GM19240 (cell line): ENCODE results near the gene CDH4.

ENCODE experiments used
- DNase-seq: peaks from one replicate; pipeline ENCODE4 v3.0.0; 2011; ENCODE audit warnings: low spot score; ENCODE audit not compliant: insufficient read length

Gene CDH4

DNA sequence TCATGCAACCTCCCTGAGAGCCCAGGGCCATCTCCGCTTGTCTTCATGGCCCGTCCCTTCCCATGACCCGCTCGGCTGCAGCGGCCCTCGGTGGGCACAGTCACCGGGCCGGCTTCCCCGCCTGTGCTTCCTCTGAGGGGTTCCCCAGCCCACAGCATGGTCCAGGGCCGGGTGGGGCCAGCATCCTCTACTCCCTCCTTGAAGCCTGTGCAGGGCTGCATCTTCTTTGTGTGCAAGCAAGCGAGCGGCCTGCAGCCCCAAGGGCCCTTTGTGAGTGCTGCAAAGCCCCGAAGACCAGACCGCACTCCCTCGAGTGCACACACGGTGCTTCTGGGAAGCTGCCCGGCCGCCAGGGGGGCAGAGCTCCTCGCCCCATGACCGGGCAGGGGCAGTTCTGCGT, 547.9 kb downstream of the CDH4 start:
- DNase-seq: no peak

DNA sequence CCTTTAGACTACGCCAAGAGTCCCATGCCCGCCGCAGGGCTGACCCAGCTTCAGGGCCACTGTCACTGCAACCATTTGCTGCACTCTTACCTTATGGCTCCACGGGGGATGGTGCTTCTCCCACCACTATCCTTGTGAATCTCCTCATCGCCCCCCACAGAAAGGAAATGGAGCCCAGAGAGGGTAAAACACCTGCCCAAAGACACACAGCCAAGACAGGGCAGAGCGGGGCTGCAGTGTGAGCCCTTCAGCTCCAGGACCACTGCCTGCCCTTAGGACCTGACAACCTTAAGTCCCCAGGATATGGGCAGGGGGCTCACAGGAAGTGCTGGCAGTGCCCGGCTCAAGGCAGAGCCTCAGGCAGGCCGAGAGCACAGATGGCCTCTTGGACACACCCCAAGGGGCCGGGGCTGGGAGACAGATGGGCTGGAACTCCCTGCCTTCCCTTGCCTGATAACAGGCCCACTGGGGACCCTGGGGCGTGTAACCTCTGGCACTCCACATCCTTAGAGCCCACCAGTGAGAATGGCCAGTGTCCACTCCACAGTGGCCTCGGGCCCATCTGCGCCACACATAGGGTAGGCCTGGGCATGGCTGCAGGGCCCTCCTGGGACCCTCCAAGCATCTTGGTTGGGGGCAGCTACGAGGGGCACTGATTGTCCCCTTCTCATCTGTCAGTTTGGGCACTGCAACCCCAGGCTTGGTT, 548.5 kb downstream of the CDH4 start:
- DNase-seq: no peak

DNA sequence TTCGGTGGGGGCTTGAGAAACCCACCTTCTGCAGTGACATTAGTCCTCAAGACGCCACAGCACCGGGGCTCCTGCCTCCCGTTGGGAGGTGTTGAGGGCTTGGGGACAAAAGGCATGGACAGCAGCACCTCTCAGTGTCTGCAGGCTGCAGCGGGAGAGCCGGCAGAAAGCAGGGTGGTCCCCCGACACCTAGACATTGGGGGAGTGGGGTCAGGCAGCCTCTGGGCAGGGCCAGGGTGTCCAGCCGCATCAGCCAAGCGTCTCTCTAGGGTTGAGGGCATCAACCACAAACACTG, 549.0 kb downstream of the CDH4 start:
- DNase-seq: no peak

DNA sequence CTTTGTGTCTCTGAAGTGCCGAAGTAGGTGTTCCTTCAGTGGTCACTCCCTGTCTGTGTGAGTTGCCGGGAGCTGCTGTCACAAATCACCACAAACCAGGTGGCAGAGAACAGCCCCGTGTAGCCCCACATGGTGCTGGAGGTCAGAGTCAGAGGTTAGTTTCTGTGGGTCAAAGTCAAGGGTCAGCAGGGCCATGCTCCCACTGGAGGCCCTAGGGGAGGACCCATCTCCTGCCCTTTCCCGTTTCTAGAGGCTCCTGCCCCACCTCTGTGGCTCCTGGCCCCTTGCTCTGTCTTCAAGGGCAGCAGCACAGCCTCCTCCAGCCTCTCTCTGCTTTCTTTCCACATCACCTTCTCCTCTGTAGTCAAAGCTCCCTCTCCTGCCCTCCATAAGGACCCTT, 549.4 kb downstream of the CDH4 start:
- no peak for DNase-seq

DNA sequence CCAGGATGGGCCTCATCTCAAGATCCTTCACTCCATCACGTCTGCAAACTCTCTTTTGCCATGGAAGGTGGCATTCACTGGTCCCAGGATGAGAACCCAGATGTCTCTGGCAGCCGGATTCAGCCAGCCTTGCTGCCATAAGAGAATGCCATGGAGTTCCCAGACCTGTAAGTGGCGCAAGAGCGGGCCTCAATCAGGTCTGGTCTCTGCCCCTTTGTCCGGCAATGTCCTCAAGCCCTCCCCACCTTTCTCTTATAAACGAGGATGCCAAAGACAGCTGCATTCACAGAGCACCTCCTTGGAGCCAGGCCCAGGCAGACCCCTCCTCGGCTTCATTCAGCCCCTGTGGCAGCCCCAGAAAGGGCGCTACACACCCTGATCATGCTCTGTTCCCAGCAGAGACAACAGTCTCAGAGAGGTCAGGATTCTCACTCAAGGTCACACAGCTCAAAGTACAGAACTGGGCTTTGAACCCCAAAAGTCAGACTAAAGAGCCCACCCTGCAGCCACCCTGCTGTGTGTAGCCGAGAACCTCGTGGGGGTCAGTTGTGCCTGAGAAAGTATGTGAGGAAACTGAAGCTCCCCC, 549.9 kb downstream of the CDH4 start:
- DNase-seq: no peak

GRCh38 chr20:61802721-61803311, 550.8 kb downstream of the CDH4 start:
- DNase-seq: no peak

- DNase-seq: no peak
Measured at GRCh38 chr20:61803416-61803914, 551.4 kb downstream of the CDH4 start.

GRCh38 chr20:61803915-61804751, 552.1 kb downstream of the CDH4 start:
- DNase-seq: no peak

DNA sequence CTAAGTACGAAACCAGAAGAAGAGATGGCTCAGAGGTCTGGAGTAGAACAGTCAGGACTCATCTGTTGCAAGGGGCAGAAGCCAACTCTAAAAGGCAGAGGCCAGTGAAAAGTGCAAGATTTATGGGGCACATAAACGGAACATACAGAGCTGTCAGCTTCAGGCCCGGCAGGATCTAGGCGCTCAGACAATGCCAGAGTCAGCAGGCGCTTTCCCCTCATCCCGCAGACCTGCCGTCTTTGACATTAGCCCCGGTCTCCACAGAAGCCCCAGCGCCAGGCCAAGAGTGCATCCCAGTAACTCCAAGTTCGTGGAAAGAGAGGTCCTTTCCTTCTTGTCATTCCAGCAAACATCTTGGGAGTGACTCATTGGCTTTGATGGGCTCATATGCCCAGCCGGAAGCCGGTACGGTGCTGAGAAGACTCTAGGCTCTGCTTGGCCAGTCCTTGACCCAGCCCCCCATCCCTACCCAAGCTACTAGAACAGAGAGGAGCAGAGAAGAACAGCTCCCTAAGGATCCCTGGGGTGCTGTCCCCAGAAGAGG, 552.8 kb downstream of the CDH4 start:
- no peak for DNase-seq

- DNase-seq: no peak
Measured at GRCh38 chr20:61805365-61805764, 553.3 kb downstream of the CDH4 start.

DNA sequence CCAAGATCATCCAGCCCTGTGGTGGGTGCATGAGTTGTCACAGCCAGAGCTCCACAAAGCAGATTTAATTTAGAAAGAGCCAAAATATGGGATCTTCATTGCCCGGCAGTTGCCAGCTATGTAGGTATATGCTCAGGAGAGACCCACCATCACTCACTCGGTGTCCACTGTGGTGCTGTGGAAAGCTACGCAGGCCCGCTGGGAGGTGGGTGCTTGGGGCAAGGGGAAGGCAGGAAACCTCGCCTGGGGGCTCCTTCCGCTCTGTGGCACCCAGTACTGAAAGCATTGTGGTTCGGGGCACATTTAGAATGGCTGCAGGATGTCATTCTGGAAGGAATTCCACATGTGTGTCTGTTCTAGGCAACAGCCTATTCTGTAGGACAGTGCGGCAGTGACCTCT, 553.7 kb downstream of the CDH4 start:
- DNase-seq: no peak

- no peak for DNase-seq
Measured at GRCh38 chr20:61806314-61806713, 554.3 kb downstream of the CDH4 start.

DNA sequence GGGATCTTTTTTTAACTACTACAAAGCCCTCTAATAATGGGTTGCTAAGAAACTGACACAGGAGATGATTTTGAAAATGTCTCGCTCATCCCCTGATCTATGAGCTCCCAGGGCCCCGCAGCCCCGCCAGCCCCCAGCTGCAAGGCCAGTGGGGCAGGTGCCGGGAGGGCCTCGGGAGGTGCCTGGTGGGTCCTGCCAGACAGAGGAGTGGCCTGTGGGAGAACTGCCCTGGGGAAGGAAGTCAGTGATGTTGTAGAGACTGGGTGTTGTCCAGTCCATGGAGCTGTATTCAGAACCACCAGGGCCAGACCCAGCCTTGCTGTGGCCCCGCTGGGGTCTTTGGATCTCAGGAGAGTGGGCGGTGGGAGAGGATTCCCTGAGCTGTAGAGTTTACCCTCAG, 554.9 kb downstream of the CDH4 start:
- DNase-seq: no peak

- DNase-seq: no peak
Measured at GRCh38 chr20:61807471-61808160, 555.6 kb downstream of the CDH4 start.

- DNase-seq: no peak
Measured at GRCh38 chr20:61808447-61808846, 556.4 kb downstream of the CDH4 start.

GRCh38 chr20:61809006-61809770, 557.1 kb downstream of the CDH4 start:
- no peak for DNase-seq

DNA sequence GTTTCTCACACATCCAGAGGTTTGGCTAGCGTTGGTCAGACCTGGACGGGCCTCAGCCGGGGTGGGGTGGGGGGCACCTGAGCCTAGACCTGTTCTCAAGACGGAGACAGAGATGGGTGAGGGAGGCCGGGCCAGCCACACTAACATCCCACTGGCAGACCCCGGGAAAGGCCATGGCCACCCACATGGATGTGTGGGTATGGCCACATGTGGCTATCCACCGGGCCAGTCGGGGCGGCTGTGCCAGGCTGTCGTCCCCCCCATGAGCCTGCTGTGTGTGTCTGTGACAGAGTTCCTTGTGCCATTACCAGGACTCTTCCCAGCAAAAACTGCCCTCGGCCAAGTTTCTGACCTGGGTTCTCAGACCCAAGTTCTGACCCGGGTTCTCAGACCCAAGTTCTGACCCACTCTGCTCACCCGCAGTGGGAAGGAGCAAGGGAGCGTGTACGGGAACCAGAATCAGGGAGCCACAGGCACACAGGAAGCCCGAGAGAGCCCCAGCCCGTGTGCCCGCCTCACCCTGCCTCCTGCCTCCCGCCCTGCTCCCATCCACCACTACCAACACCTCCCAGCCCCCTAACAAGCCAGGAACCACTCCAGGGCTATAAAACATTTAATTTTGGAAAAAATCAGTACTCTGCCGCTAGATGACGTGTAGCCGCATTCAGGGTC, 558.1 kb downstream of the CDH4 start:
- no peak for DNase-seq

DNA sequence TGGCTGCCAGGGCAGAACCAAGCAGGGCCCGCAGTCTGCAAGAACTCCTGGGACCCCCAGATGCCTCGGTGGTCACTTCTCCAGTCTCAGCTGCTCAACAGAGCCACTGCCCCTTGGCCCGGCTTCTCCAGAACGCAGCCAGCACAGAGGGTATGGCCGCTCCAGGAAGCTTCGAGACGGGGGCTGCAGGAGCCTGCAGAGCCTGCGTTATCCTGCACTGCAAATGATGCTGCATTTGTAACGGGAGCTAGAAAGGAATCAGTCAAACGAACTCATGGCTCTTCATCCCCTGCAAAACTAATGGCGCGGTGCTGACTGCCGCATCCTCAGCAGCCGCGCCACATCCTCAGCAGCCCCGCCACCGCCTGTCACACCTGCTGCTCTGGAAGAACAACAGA, 558.7 kb downstream of the CDH4 start:
- DNase-seq: no peak

- DNase-seq: no peak
Measured at GRCh38 chr20:61811166-61811565, 559.1 kb downstream of the CDH4 start.
